ENCODE results near the gene MORN1. TPM values are rescaled to one million over a fixed set of nuclear protein-coding genes. Genes with fewer than 3 reads are reported as not detected.

The MORN1 gene
- total RNA-seq, 4 donors from 2014 or later = 5.0 to 14.6 (median 9.2) TPM

GRCh38 chr1:2348346-2349325 is 42.7 kb downstream of the MORN1 start:
- TF ChIP-seq POLR2AphosphoS5 (IDR thresholded peaks at IDR 0.05) = no peak
- TF ChIP-seq, protein P1, sequence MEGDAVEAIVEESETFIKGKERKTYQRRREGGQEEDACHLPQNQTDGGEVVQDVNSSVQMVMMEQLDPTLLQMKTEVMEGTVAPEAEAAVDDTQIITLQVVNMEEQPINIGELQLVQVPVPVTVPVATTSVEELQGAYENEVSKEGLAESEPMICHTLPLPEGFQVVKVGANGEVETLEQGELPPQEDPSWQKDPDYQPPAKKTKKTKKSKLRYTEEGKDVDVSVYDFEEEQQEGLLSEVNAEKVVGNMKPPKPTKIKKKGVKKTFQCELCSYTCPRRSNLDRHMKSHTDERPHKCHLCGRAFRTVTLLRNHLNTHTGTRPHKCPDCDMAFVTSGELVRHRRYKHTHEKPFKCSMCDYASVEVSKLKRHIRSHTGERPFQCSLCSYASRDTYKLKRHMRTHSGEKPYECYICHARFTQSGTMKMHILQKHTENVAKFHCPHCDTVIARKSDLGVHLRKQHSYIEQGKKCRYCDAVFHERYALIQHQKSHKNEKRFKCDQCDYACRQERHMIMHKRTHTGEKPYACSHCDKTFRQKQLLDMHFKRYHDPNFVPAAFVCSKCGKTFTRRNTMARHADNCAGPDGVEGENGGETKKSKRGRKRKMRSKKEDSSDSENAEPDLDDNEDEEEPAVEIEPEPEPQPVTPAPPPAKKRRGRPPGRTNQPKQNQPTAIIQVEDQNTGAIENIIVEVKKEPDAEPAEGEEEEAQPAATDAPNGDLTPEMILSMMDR (IDR thresholded peaks at IDR 0.05) = no peak
- TF ChIP-seq EP300 (IDR thresholded peaks at IDR 0.05) = no peak
- no peak for TF ChIP-seq POLR2A (IDR thresholded peaks at IDR 0.05)
- Histone ChIP-seq H3K27me3 (no peaks in the 10 kb centered on the region), H3K27ac (no peak overlapping the region), H3K36me3 (no peaks in the 10 kb centered on the region), H3K9me3 (no peaks in the 10 kb centered on the region), H3K4me3 (no peak overlapping the region), H3K4me1 (peaks cover 0 to 5% (median 0%) of the 10 kb centered on the region in 3 donors)
- 89 to 90% methylated on average over 6 to 18 of the region's 59 CpGs for WGBS, 2 donors (ENCODE audit: low coverage in 1 of 2)
- no peak for ATAC-seq

DNA sequence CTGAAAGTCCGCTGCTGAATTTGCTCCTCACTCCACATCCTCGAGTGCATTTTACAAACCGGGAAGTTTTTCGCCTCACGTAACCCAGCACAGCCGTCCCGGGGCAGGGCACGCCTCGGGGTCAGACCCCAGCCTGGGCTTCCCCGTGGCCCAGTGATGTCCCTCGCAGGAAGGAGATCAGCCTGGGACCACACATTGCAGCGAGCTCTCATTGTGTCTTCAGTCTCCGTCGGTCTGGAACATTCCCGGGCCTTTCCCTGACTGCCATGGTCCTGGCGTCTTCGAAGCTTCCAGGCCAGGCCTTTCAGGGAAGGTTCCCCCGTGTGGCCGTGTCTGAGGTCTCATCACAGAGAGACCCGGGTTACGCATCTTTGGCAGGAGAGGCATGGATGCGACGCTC is 43.5 kb downstream of the MORN1 start:
- Histone ChIP-seq H3K4me1 (no peaks in the 10 kb centered on the region), H3K36me3 (no peaks in the 10 kb centered on the region), H3K9me3 (no peaks in the 10 kb centered on the region), H3K4me3 (no peak overlapping the region), H3K27me3 (no peaks in the 10 kb centered on the region), H3K27ac (no peak overlapping the region)
- no peak for ATAC-seq
- WGBS, 2 donors (ENCODE audit: low coverage in 1 of 2) = 93 to 95% methylated on average over 3 to 7 of the region's 23 CpGs
- TF ChIP-seq POLR2AphosphoS5 (IDR thresholded peaks at IDR 0.05) (no peak), EP300 (IDR thresholded peaks at IDR 0.05) (no peak), POLR2A (IDR thresholded peaks at IDR 0.05) (no peak)
- TF ChIP-seq, protein P1 (IDR thresholded peaks at IDR 0.05) = no peak

GRCh38 chr1:2347409-2347785 is 44.0 kb downstream of the MORN1 start:
- H3K36me3 ChIP-seq = no peaks in the 10 kb centered on the region
- no peak for TF ChIP-seq POLR2AphosphoS5 (IDR thresholded peaks at IDR 0.05)
- ATAC-seq = no peak
- H3K27me3 ChIP-seq = no peaks in the 10 kb centered on the region
- WGBS, 2 donors (ENCODE audit: low coverage in 1 of 2) = 80% methylated on average over 1 of the region's 13 CpGs; no CpG with 5 or more reads in 1 of the 2 donors
- H3K4me3 ChIP-seq = no peak overlapping the region
- H3K27ac ChIP-seq = no peak overlapping the region
- H3K9me3 ChIP-seq = no peaks in the 10 kb centered on the region
- H3K4me1 ChIP-seq = no peaks in the 10 kb centered on the region

- H3K4me1 ChIP-seq = no peaks in the 10 kb centered on the region
- H3K27ac ChIP-seq = no peak overlapping the region
- H3K36me3 ChIP-seq = no peaks in the 10 kb centered on the region
- H3K9me3 ChIP-seq = no peaks in the 10 kb centered on the region
- H3K4me3 ChIP-seq = no peak overlapping the region
- TF ChIP-seq EP300 (IDR thresholded peaks at IDR 0.05) (no peak), POLR2A (IDR thresholded peaks at IDR 0.05) (no peak), POLR2AphosphoS5 (IDR thresholded peaks at IDR 0.05) (no peak)
- TF ChIP-seq, protein P1 (IDR thresholded peaks at IDR 0.05) = no peak
- 0% methylated on average over 1 of the region's 17 CpGs; no CpG with 5 or more reads in 1 of the 2 donors for WGBS, 2 donors (ENCODE audit: low coverage in 1 of 2)
- ATAC-seq = no peak
- no peaks in the 10 kb centered on the region for H3K27me3 ChIP-seq
Measured at GRCh38 chr1:2346691-2347408, 44.5 kb downstream of the MORN1 start.

DNA sequence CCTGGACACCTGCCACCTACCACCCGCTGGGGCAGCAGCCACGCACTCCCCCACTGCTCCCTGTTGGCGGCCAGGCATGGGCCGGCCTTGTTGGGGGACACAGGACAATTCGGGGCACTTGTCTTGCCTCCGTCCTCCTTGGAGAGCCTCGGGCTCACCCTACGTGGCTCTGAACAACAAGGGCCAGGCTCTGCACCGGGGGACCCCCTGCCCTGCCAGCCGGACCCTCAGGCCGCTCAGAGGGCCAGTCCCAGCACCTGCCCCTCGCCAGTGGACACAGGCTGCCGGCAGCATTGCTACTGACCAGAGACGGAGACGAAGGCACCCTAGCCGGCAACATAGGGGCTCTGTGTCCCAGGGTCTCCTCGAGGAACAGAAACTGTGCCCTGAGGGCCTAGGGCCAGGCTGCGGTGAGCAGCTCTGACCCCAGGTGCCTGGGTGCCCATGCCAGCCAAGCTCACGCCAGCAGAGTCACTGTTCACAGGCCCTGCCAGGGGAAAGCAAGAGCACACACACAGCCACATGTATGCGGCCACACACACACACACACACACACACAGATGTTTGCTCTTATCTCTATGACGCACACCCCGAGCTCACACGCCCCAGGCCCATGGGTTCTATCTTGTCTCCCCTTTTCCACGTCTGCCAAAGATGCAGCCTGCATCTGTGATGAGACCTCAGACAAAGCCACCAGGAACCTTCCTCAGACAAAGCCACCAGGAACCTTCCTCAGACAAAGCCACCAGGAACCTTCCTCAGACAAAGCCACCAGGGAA is 45.9 kb downstream of the MORN1 start:
- Histone ChIP-seq H3K4me3 (no peak overlapping the region), H3K4me1 (no peaks in the 10 kb centered on the region), H3K27ac (no peak overlapping the region), H3K9me3 (no peaks in the 10 kb centered on the region), H3K36me3 (no peaks in the 10 kb centered on the region), H3K27me3 (no peaks in the 10 kb centered on the region)
- TF ChIP-seq, protein P1 (IDR thresholded peaks at IDR 0.05) = no peak
- TF ChIP-seq EP300 (IDR thresholded peaks at IDR 0.05) (no peak), POLR2A (IDR thresholded peaks at IDR 0.05) (no peak)
- ATAC-seq = no peak
- no CpG with 5 or more reads among the region's 24 CpGs for WGBS, 2 donors (ENCODE audit: low coverage in 1 of 2)

All from gastroesophageal sphincter (tissue), 4 donors.